ENCODE results near the gene IL32. TPM values are rescaled to one million over a fixed set of nuclear protein-coding genes. Genes with fewer than 3 reads are reported as not detected.

IL32 gene
- total and polyA plus RNA-seq, 9 of the 15 experiments (the other 6 are each of a cell fraction or from before 2014, with no cell fraction given), result 0.21 to 2.2 (median 0.37) TPM; not detected in 3

GRCh38 chr16:3021449-3022207, 43.8 kb upstream of the IL32 start (continued):
- TF ChIP-seq TRIM25 (IDR thresholded peaks at IDR 0.05; ENCODE audit: borderline replicate concordance), result no peak
- no peak for TF ChIP-seq ZNF263 (CRISPR knock-in tag; IDR thresholded peaks at IDR 0.05; ENCODE audit: borderline replicate concordance)
- TF ChIP-seq CEBPZ (IDR thresholded peaks at IDR 0.05; ENCODE audit: borderline replicate concordance, low read depth, low read length), result no peak
- TF ChIP-seq TARDBP (IDR thresholded peaks at IDR 0.05), result no peak
- TF ChIP-seq RB1 (IDR thresholded peaks at IDR 0.05; ENCODE audit: low read depth), result peak; percentile 43; the same call in 1 of the 2 replicates
- TF ChIP-seq, protein P1, sequence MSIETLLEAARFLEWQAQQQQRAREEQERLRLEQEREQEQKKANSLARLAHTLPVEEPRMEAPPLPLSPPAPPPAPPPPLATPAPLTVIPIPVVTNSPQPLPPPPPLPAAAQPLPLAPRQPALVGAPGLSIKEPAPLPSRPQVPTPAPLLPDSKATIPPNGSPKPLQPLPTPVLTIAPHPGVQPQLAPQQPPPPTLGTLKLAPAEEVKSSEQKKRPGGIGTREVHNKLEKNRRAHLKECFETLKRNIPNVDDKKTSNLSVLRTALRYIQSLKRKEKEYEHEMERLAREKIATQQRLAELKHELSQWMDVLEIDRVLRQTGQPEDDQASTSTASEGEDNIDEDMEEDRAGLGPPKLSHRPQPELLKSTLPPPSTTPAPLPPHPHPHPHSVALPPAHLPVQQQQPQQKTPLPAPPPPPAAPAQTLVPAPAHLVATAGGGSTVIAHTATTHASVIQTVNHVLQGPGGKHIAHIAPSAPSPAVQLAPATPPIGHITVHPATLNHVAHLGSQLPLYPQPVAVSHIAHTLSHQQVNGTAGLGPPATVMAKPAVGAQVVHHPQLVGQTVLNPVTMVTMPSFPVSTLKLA (conservative IDR thresholded peaks at IDR 0.05), result peak in 1 of 2 experiments; percentile 29; a peak in 1 of 4 replicates
- TF ChIP-seq HMGN3 (IDR thresholded peaks at IDR 0.05; ENCODE audit: borderline replicate concordance, extremely low read depth, insufficient read length, low read depth, low read length), result peak; percentile 56
- TF ChIP-seq CHAMP1 (IDR thresholded peaks at IDR 0.05), result no peak
- peak; percentile 46 for TF ChIP-seq CHD1 (IDR thresholded peaks at IDR 0.05; ENCODE audit: low read length)
- TF ChIP-seq, protein P2, sequence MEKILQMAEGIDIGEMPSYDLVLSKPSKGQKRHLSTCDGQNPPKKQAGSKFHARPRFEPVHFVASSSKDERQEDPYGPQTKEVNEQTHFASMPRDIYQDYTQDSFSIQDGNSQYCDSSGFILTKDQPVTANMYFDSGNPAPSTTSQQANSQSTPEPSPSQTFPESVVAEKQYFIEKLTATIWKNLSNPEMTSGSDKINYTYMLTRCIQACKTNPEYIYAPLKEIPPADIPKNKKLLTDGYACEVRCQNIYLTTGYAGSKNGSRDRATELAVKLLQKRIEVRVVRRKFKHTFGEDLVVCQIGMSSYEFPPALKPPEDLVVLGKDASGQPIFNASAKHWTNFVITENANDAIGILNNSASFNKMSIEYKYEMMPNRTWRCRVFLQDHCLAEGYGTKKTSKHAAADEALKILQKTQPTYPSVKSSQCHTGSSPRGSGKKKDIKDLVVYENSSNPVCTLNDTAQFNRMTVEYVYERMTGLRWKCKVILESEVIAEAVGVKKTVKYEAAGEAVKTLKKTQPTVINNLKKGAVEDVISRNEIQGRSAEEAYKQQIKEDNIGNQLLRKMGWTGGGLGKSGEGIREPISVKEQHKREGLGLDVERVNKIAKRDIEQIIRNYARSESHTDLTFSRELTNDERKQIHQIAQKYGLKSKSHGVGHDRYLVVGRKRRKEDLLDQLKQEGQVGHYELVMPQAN (IDR thresholded peaks at IDR 0.05; ENCODE audit: borderline replicate concordance), result 0 out of 2 replicates have a peak, but pooled peaks have one; percentile 4
- TF ChIP-seq, protein P3, sequence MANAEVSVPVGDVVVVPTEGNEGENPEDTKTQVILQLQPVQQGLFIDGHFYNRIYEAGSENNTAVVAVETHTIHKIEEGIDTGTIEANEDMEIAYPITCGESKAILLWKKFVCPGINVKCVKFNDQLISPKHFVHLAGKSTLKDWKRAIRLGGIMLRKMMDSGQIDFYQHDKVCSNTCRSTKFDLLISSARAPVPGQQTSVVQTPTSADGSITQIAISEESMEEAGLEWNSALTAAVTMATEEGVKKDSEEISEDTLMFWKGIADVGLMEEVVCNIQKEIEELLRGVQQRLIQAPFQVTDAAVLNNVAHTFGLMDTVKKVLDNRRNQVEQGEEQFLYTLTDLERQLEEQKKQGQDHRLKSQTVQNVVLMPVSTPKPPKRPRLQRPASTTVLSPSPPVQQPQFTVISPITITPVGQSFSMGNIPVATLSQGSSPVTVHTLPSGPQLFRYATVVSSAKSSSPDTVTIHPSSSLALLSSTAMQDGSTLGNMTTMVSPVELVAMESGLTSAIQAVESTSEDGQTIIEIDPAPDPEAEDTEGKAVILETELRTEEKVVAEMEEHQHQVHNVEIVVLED (CRISPR knock-in tag; IDR thresholded peaks at IDR 0.05), result no peak
- no peak for TF ChIP-seq PURB (CRISPR knock-in tag; IDR thresholded peaks at IDR 0.05; ENCODE audit: low read depth)
